DOHH2 (cell line): ENCODE measurements around the gene C17orf114.

Experiments used
- CTCF ChIP-seq: fragments of 200-600 bp; sonication (generic); IDR thresholded peaks from one replicate; pipeline ENCODE4 v1.5.1; 2014; ENCODE audit warnings: antibody characterized with exemption, mild to moderate bottlenecking, low read depth, low read length; ENCODE audit not compliant: poor library complexity, severe bottlenecking
- EZH2phosphoT487 ChIP-seq: fragments of 200-600 bp; sonication (generic); IDR thresholded peaks from 2 replicates; pipeline ENCODE4 v1.6.1; 2017; ENCODE audit warnings: borderline replicate concordance, mild to moderate bottlenecking, antibody characterized with exemption, low read length, moderate library complexity, mixed read lengths

GRCh38 chr17:4834681-4835020 is 32.5 kb upstream of the C17orf114 start:
- TF ChIP-seq CTCF (no peak), EZH2phosphoT487 (no peak)
